Epithelial cell of prostate (primary cell): ENCODE data around the gene PCDH9.
"Not testable (repeated sequence)": the region's sequence is repeated elsewhere in the genome, so short reads cannot be mapped to it uniquely, and the experiment has no call there.

ENCODE experiments used
- DNase-seq: peaks from one replicate; pipeline ENCODE4 v3.0.0-alpha.2; 2011; ENCODE audit warnings: low read depth, low spot score
- H3K27ac ChIP-seq: fragments of 450-650 bp; 2 replicates; pipeline ENCODE4 v1.5.1; 2017; ENCODE audit warnings: mild to moderate bottlenecking

PCDH9 gene

GRCh38 chr13:66807251-66807650, 422.9 kb downstream of the PCDH9 start:
- no peak overlapping the region for H3K27ac ChIP-seq
- DNase-seq = no peak

GRCh38 chr13:66805657-66806056, 424.5 kb downstream of the PCDH9 start:
- no peak for DNase-seq
- H3K27ac ChIP-seq = no peak overlapping the region

GRCh38 chr13:66803808-66804456, 426.2 kb downstream of the PCDH9 start:
- H3K27ac ChIP-seq = no peak overlapping the region
- DNase-seq = no peak

DNA sequence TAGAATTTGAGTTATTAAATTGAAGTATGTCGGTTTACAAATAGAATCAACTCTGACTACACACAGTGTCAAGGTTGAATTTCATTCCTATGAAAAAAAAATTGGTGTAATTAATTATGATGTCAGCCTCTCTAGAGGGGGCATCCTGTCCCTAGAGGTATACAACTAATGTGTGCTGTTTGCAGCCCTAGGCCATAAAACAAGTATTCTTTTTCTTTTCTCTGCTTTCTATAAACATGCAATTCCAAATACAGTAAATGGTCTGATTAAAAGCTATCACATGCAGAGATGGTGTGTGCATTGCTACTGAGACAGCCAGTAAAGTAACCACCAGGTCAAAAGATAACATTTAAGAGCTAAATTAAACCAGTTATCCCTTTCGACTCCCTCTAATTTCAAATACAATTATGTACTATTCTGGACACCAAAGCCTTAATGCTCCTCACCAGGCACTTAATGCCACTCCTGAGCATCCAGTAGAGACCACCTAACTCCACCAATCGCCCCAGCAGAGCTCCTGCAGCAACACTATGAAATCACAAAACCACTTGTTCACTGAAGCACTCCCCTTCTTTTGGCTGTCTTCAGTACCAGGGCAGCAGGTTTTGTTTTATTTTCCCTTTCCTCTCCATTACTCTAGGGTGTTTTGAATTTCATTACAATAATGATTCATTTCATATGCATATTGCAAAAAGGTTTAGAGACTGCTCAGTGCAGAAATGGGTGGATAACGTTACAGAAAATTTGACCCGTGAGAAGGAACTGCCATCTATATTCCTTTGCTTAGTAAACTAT, 426.9 kb downstream of the PCDH9 start:
- no peak overlapping the region for H3K27ac ChIP-seq
- DNase-seq = no peak

DNA sequence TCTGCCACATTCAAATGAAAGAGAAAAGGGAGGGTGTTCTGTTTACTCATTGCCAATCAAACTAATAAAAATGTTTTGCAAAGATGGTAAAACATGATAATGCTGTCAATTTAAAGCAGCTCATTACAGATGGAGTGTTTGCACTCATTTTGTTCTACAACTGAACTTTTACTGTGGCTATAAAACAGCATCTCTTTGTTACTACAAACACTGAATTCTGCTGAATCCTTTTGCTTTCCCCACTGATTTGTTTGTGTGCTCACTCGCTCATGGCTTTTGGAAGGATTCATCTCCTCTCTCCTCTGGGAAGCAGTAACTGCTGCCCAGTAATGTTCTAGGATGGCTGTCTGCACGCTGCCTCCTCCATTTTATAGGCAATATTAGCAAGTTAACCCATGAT, 434.5 kb downstream of the PCDH9 start:
- no peak overlapping the region for H3K27ac ChIP-seq
- DNase-seq = no peak

GRCh38 chr13:66794340-66795031, 435.6 kb downstream of the PCDH9 start:
- no peak for DNase-seq
- no peak overlapping the region for H3K27ac ChIP-seq

- DNase-seq = no peak
- no peak overlapping the region for H3K27ac ChIP-seq
Measured at GRCh38 chr13:66790861-66791260, 439.3 kb downstream of the PCDH9 start.

DNA sequence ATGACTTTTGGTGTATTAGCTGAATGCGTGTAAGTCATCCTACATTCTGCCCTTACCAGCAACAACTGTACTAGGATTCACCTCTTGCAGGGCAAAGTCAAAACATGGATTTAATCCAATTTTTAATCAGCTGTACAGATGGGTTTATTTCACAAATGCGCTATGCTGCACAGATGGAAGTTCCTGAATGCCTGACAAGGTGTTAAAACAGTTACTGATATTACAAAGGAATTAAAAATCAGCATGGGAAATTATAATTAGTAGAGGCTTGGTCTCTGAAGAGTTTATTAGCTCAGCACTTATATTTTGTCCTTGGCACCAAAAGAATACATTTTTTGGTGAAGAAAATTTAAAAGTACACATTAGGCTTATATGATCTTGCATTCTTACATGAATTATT, 448.9 kb downstream of the PCDH9 start:
- peak overlapping the region; percentile 56 for H3K27ac ChIP-seq
- DNase-seq = no peak

GRCh38 chr13:66780814-66781213, 449.3 kb downstream of the PCDH9 start:
- H3K27ac ChIP-seq = peak overlapping the region; percentile 56
- DNase-seq = peak; percentile 16

DNA sequence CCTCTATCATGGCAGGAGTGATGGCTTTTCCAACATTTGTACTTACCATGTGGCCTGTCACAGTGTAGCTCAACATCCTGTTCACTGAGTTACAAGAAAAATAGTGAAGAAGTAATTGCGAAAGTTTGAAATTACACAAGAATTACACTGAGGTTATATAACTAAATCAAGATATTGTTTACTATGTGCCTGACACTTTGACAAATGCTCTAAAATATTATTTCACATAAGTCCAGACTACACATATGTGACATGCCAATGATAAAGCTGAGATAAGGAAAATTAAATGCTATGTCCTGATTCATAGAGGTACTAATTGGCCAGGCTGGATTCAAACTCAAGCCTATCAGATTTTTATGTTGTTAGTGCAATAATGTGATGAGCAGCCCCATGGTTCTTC, 451.7 kb downstream of the PCDH9 start:
- DNase-seq = no peak
- H3K27ac ChIP-seq = no peak overlapping the region

DNA sequence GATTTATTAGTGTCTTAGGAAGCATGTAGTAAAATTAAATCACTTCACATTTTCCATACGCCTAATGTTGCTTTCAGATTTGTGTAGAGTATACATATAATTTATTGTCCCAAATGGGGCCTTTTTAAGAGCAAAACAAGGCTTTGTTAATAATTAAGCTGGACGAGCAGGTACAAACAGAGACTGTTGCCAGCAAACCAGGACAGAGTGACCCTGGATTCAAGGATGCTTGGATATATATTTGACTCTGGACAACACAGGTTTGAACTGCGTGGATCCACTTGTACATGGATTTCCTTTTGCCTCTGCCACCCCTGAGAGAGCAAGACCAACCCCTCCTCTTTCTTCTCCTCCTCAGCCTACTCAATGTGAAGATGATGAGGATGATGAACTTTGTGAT, 454.9 kb downstream of the PCDH9 start:
- H3K27ac ChIP-seq = no peak overlapping the region
- DNase-seq = no peak

DNA sequence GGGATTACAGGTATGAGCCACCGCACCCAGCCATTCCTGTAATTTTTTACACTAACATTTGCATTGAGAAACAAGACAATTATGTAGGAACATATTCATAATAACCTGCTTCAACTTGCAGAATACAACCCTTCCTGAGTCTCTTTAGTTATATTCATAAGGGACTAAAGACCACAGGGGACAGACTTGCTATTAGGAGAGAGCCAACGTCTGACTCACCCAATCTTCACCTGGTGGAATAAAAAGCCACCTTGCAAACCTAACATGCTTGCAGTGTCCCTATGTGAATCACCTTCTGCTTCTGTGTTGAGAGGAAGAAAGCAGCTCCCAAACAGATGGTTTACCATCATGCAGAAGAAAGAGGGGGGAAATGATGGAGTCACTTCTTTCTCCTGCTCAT, 456.1 kb downstream of the PCDH9 start:
- peak; percentile 20 for DNase-seq
- no peak overlapping the region for H3K27ac ChIP-seq

- H3K27ac ChIP-seq = no peak overlapping the region
- DNase-seq = no peak
Measured at GRCh38 chr13:66765559-66765958, 464.6 kb downstream of the PCDH9 start.

DNA sequence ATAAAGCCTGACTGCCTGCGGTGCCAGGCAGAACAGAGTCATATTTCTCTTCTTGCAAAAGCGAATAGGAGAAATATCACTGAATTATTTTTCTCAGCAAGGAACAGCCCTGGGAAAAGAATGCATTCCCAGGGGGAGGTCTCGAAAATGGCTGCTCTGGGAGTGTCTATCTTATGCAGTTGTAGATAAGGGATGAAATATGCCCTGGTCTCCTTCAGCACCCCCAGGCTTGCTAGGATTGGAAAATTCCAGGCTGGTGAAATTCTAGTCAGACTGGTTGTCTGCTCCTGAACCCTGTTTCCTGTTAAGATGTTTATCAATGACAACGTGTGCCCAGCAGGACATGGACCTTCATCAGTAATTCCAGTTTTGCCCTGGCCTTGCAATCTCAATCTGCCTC, 469.5 kb downstream of the PCDH9 start:
- H3K27ac ChIP-seq, DNase-seq: not testable (repeated sequence)

GRCh38 chr13:66759919-66760318, 470.2 kb downstream of the PCDH9 start:
- H3K27ac ChIP-seq = no peak overlapping the region

DNA sequence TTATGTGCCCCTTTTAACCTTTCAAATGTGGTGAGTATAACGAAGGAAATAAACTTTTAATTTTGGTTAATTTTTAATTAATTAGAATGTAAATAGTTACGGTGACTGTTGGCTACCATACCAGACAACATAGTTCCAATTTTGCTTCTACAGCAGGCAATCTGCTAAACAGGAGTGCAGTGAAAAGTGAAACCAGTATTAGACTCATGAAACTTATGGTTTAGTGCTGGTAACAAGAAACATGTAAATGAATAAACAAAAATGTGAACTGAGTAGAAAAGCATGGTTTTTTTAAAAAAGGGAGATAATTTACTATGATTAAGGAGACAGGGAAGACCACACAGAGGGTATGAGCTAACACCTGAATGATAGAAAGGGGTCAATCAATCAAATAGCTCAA, 478.4 kb downstream of the PCDH9 start:
- no peak for DNase-seq
- H3K27ac ChIP-seq = no peak overlapping the region

More at GRCh38 chr13:66759919-66760318, 470.2 kb downstream of the PCDH9 start:
- DNase-seq = no peak

- DNase-seq = no peak
- H3K27ac ChIP-seq = no peak overlapping the region
Measured at GRCh38 chr13:66748712-66749111, 481.4 kb downstream of the PCDH9 start.

DNA sequence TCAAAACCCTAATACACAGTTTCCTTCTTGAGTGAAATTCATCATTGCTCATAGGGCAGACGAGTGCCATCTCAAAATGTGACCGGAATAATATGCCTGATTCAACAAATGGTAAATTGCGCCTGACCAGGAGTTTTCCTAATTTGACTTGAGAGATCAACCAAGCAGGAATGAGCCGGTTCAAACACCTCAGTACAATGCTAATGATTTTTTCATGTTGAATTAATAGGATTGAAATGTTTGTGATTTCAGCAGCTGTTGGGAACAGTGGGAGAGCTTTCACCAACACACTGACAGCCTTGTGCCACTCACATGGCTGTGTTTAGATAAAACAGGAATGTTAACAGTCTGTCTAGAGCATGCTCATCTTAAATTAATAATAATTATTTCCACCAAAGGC, 484.8 kb downstream of the PCDH9 start:
- no peak overlapping the region for H3K27ac ChIP-seq
- DNase-seq = no peak

GRCh38 chr13:66723576-66723975, 506.6 kb downstream of the PCDH9 start:
- no peak overlapping the region for H3K27ac ChIP-seq
- no peak for DNase-seq

GRCh38 chr13:66716538-66716937, 513.6 kb downstream of the PCDH9 start:
- no peak overlapping the region for H3K27ac ChIP-seq
- DNase-seq = no peak

GRCh38 chr13:66714795-66715194, 515.3 kb downstream of the PCDH9 start:
- DNase-seq = no peak
- H3K27ac ChIP-seq = no peak overlapping the region
